Ishikawa (cell line): ENCODE measurements around the gene ARHGAP22.

Source experiments
- CREB1 ChIP-seq: IDR thresholded peaks from 2 replicates; pipeline ENCODE4 v1.6.1; 2012; ENCODE audit warnings: low read depth
- EP300 ChIP-seq: IDR thresholded peaks from 2 replicates; pipeline ENCODE4 v1.6.1; 2012; ENCODE audit warnings: borderline replicate concordance
- RAD21 ChIP-seq: IDR thresholded peaks from 2 replicates; pipeline ENCODE4 v1.6.1; 2012; ENCODE audit warnings: low read depth
- REST ChIP-seq: IDR thresholded peaks from 2 replicates; pipeline ENCODE4 v1.6.1; 2012; ENCODE audit warnings: low read depth, mild to moderate bottlenecking
- TAF1 ChIP-seq: IDR thresholded peaks from 2 replicates; pipeline ENCODE4 v1.6.1; 2012; ENCODE audit warnings: low read depth, mild to moderate bottlenecking
- TCF12 ChIP-seq: IDR thresholded peaks from 2 replicates; pipeline ENCODE4 v1.6.1; 2012; ENCODE audit warnings: low read depth
- YY1 ChIP-seq: IDR thresholded peaks from 2 replicates; pipeline ENCODE4 v1.6.1; 2012; ENCODE audit warnings: low read depth

DNA sequence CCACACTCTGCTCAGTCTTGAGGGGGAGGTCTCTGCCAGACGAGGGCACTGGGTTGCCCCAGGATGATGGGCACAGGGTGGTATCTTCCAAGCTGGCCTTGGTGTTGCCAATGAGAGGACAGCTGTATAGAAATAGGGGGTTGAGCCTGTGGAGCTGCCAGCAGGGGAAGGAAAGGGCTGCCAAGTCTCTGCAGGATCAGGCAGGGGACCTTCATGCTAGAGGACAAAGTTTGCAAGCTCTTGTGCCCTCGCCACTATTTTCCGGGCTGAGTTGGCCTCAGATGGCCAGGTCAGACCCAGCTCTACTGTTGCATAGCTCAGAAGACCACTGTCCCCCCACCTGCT lies 68.7 kb downstream of the ARHGAP22 start:
- TF ChIP-seq TAF1: no peak
- TF ChIP-seq RAD21: no peak
- no peak for TF ChIP-seq EP300
- TF ChIP-seq TCF12: no peak
- no peak for TF ChIP-seq CREB1
- TF ChIP-seq REST: no peak
- TF ChIP-seq YY1: no peak
